CD8-positive, alpha-beta memory T cell (primary cell): ENCODE data around the gene NAA38. TPM values are rescaled to one million over a fixed set of nuclear protein-coding genes. Genes with fewer than 3 reads are reported as not detected.
A peak's percentile ranks its signal among the peaks of the same experiment; 100 is the strongest.

Experiments
- CTCF ChIA-PET: fragments of 350-600 bp; sonication (Branson Sonifier 250); formaldehyde crosslinking; loops from one replicate; lab custom pipeline; 2021; ENCODE audit warnings: antibody characterized with exemption; lab: Charles Lee
- POLR2A ChIA-PET: fragments of 350-600 bp; sonication (Branson Sonifier 250); formaldehyde crosslinking; loops from one replicate; lab custom pipeline; 2021; ENCODE audit warnings: antibody characterized with exemption; lab: Charles Lee
- DNase-seq, 5 donors: peaks; one replicate each; pipeline versions ENCODE4 v3.0.0 to v3.0.0-alpha.2; 2020 to 2022; ENCODE audit warnings: mixed read lengths in 1 of 5
- H3K27ac ChIP-seq: one replicate; pipeline ENCODE4 v1.7.0; 2013; ENCODE audit warnings: low read depth, mild to moderate bottlenecking, low read length, moderate library complexity
- H3K27me3 ChIP-seq: 2 replicates; pipeline ENCODE4 v1.7.0; 2013; ENCODE audit warnings: low read length, mild to moderate bottlenecking; ENCODE audit not compliant: insufficient read depth, poor library complexity, severe bottlenecking
- H3K36me3 ChIP-seq: 2 replicates; pipeline ENCODE4 v1.7.0; 2013; ENCODE audit warnings: mild to moderate bottlenecking, low read length, moderate library complexity; ENCODE audit not compliant: insufficient read depth
- H3K4me1 ChIP-seq: 2 replicates; pipeline ENCODE4 v1.7.0; 2013; ENCODE audit warnings: mild to moderate bottlenecking, low read length, moderate library complexity; ENCODE audit not compliant: insufficient read depth
- H3K4me3 ChIP-seq: 2 replicates; pipeline ENCODE4 v1.7.0; 2013; ENCODE audit warnings: mild to moderate bottlenecking, low read length
- H3K9me3 ChIP-seq: 2 replicates; pipeline ENCODE4 v1.7.0; 2013; ENCODE audit warnings: mild to moderate bottlenecking, low read length
- H3K27ac Mint-ChIP-seq, 8 donors: one replicate each; pipeline ENCODE4 v1.8.0; 2020 to 2021; ENCODE audit warnings: mixed read lengths in 8 of 8, mild to moderate bottlenecking in 6 of 8, inconsistent platforms in 3 of 8, moderate library complexity in 3 of 8
- H3K27me3 Mint-ChIP-seq, 2 donors: one replicate each; pipeline ENCODE4 v1.8.0; 2020 to 2021; ENCODE audit warnings: mixed read lengths in 2 of 2, mild to moderate bottlenecking in 1 of 2, moderate library complexity in 1 of 2
- H3K36me3 Mint-ChIP-seq, 3 donors: one replicate each; pipeline ENCODE4 v1.8.0; 2020 to 2021; ENCODE audit warnings: mixed read lengths in 3 of 3, inconsistent platforms in 1 of 3, mild to moderate bottlenecking in 1 of 3
- H3K4me1 Mint-ChIP-seq, 3 donors: one replicate each; pipeline ENCODE4 v1.8.0; 2020 to 2021; ENCODE audit warnings: mixed read lengths in 3 of 3, inconsistent platforms in 1 of 3, mild to moderate bottlenecking in 1 of 3
- H3K4me3 Mint-ChIP-seq, 7 donors: one replicate each; pipeline ENCODE4 v1.8.0; 2020 to 2021; ENCODE audit warnings: mixed read lengths in 7 of 7, mild to moderate bottlenecking in 6 of 7, moderate library complexity in 4 of 7, inconsistent platforms in 2 of 7
- H3K9me3 Mint-ChIP-seq, 5 donors: one replicate each; pipeline ENCODE4 v1.8.0; 2020 to 2022; ENCODE audit warnings: mixed read lengths in 5 of 5, mild to moderate bottlenecking in 3 of 5, moderate library complexity in 2 of 5, inconsistent platforms in 1 of 5
- polyA plus RNA-seq: library from polyadenylated mRNA; unstranded; fragments of 300-500 nt; fragmentation: Illumina TruSeq; gene quantifications from one replicate; pipeline ENCODE4 v1.2.3, GENCODE V29; 2021
- total RNA-seq, 2 experiments: library from RNA; stranded (reverse); gene quantifications; one replicate each; pipeline ENCODE4 v1.2.3, GENCODE V29; 2021

NAA38 gene, protein sequence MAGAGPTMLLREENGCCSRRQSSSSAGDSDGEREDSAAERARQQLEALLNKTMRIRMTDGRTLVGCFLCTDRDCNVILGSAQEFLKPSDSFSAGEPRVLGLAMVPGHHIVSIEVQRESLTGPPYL
- total RNA-seq (10 to 100 TPM; 58.2 to 65.0 TPM), polyA plus RNA-seq (162 TPM)

DNA sequence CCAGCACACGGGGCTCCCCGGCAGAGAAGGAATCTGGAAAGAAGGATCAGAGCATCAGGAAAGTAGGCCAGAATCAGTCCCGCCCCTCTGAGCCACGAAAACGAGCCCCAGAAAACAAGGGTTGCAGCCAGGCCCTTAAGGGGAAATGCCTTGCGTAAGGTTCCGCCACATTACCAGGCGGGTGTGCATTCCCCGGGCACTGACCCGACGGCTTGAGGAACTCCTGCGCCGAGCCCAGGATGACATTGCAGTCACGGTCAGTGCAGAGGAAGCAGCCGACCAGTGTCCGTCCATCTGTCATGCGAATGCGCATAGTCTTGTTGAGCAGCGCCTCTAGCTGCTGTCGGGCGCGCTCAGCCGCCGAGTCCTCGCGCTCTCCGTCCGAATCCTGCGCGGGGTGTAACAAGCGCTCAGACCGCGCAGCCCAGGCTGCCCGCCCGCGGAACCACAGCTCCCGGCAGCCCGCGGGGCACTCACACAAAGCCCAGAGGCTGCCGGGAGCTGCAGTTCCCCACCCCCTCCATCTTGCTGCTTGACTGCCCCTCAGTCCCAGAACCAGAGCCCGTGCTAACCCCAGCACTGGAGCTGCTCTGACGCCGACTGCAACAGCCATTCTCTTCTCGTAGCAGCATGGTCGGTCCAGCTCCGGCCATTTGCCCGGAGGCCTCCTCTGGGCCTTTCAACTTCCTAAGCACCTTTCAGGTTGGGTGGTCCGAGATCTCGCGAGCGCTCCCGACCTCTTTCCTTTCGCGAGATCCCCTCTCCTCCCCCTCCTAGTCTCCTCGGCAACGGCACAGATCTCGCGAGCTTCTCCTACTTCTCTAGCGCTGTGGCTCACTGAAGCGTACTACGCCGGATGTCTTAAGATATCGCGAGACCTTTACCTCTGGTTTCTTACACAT lies at the start of gene NAA38:
NAA38 (minus strand) TSS at position 749 of the 902 bp plus-strand sequence; CDS start at position 653, 96 bp downstream.
- ChIA-PET POLR2A (interaction anchor here (0.7 to 3.1 kb wide), 17 partner anchors 9 to 170 kb away, joined by 3 to 46 read pairs (median 5); partner anchors contain the start of genes KDM6B, RNF227, TP53 and TRAPPC1), CTCF (interaction anchor here (0.7 to 2.6 kb wide), 13 partner anchors 8 to 185 kb away, joined by 3 to 28 read pairs (median 4); partner anchors contain the start of gene KDM6B)
- DNase-seq: peak; percentile 89 to 98 (median 97)
- Histone ChIP-seq H3K9me3 (no peaks in the 10 kb centered on the region), H3K27ac (peak within 1 kb of the TSS; percentile 81), H3K4me1 (peaks cover 25% of the 10 kb centered on the region), H3K27me3 (no peaks in the 10 kb centered on the region), H3K4me3 (peak within 1 kb of the TSS; percentile 79), H3K36me3 (no peaks in the 10 kb centered on the region)
- H3K4me3 Mint-ChIP-seq: no peak within 1 kb of the TSS
- H3K9me3 Mint-ChIP-seq: no peaks in the 10 kb centered on the region
- peaks cover 5 to 7% (median 5%) of the 10 kb centered on the region in 3 donors for H3K4me1 Mint-ChIP-seq
- no peaks in the 10 kb centered on the region for H3K27me3 Mint-ChIP-seq
- H3K27ac Mint-ChIP-seq: no peak within 1 kb of the TSS
- peaks cover 0 to 28% (median 2%) of the 10 kb centered on the region in 3 donors for H3K36me3 Mint-ChIP-seq

DNA sequence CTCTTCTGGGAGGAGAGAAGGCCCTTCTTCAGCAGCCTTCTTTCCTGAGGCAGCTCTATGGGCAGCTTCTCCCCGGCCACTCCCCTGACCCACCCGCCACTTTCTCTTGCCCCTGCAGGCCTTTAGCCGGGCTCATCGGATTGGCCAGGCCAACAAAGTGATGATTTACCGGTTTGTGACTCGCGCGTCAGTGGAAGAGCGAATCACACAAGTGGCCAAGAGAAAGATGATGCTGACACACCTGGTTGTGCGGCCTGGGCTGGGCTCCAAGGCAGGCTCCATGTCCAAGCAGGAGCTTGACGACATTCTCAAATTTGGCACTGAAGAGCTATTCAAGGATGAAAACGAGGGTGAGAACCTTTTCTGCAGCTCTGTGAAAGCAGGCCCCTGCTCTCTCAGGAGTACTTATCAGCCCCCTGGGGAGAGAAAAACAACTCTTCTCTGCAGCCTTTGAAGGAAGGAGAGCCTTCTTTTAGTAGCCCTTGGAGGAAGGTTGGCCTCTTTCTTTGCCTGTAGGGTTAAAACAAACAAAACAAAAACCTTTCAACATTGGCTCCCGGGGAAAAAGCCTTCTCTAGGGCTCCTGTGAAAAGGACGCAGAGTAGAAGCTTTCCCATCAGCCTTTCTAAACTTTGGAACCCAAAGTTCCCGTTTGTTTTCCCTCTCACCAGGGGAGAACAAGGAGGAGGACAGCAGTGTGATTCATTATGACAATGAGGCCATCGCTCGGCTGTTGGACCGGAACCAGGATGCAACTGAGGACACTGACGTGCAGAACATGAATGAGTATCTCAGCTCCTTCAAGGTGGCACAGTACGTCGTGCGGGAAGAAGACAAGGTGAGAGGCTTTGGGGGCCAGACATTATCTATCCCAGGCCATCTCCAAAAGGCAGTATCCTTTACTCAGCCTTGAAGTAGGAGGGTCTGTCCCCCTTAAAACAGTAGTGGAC lies 46.1 kb upstream of the NAA38 start:
- H3K27me3 ChIP-seq: no peaks in the 10 kb centered on the region
- ChIA-PET POLR2A (no interaction called here), CTCF (interaction anchor here (1.2 kb wide), 1 partner anchor 10 kb away, joined by 4 read pairs; no protein-coding TSS in a partner anchor)
- peak overlapping the region in 4 of 8 donors; percentile 7 to 75 (median 50) for H3K27ac Mint-ChIP-seq
- DNase-seq: no peak
- no peak overlapping the region for H3K27ac ChIP-seq
- H3K36me3 Mint-ChIP-seq: peaks cover 10 to 97% (median 46%) of the 10 kb centered on the region in 3 donors
- no peaks in the 10 kb centered on the region for H3K9me3 Mint-ChIP-seq
- H3K4me1 ChIP-seq: no peaks in the 10 kb centered on the region
- no peaks in the 10 kb centered on the region for H3K27me3 Mint-ChIP-seq
- no peak overlapping the region for H3K4me3 ChIP-seq
- H3K9me3 ChIP-seq: no peaks in the 10 kb centered on the region
- peaks cover 0 to 4% (median 3%) of the 10 kb centered on the region in 3 donors for H3K4me1 Mint-ChIP-seq
- peaks cover 93% of the 10 kb centered on the region for H3K36me3 ChIP-seq
- no peak overlapping the region for H3K4me3 Mint-ChIP-seq

DNA sequence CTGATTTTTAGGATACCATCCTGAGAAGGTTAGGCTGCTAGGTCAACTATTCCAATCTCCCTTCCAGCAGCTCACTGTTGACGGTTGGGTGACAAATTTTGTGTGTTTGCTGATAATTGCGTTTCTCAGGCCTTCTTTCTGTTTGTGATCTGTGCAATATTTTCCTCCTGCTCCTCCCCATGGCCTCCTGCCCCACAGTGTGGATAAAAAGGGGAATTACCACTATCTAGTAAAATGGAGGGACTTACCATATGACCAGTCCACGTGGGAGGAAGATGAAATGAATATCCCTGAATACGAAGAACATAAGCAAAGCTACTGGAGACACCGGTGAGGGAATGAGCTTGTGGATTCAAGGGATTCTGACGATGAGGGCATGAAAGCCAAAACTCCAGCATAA lies 40.4 kb upstream of the NAA38 start:
- no peak for DNase-seq
- H3K4me3 Mint-ChIP-seq: no peak overlapping the region
- Histone ChIP-seq H3K4me3 (no peak overlapping the region), H3K27ac (no peak overlapping the region), H3K9me3 (no peaks in the 10 kb centered on the region), H3K36me3 (peaks cover 86% of the 10 kb centered on the region), H3K27me3 (no peaks in the 10 kb centered on the region), H3K4me1 (no peaks in the 10 kb centered on the region)
- H3K36me3 Mint-ChIP-seq: peaks cover 21 to 92% (median 48%) of the 10 kb centered on the region in 3 donors
- no peaks in the 10 kb centered on the region for H3K9me3 Mint-ChIP-seq
- CTCF ChIA-PET: interaction anchor here (0.5 to 3.0 kb wide), 8 partner anchors 15 to 93 kb away, joined by 3 to 16 read pairs (median 5); partner anchors contain the start of gene RNF227
- POLR2A ChIA-PET: interaction anchor here (1.4 kb wide), 1 partner anchor 40 kb away, joined by 4 read pairs; the partner anchor contains the start of genes CYB5D1 and NAA38
- peak overlapping the region in 7 of 8 donors; percentile 12 to 70 (median 26) for H3K27ac Mint-ChIP-seq
- H3K27me3 Mint-ChIP-seq: no peaks in the 10 kb centered on the region
- H3K4me1 Mint-ChIP-seq: peaks cover 4 to 6% (median 5%) of the 10 kb centered on the region in 3 donors

DNA sequence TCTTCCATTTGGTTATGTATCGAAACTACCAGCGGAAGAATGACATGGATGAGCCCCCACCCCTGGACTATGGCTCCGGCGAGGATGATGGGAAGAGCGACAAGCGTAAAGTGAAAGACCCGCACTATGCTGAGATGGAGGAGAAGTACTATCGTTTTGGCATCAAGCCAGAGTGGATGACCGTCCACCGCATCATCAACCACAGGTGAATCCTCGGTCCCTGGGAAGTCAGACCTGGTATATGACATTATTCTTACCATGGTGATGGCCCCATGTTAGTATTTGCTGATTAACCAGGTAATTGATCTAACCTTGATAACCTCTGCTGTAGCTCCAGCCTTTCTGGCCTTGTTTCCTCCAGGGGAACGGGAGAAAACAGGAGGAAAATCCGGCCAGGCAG lies 39.7 kb upstream of the NAA38 start:
- peaks cover 21 to 90% (median 46%) of the 10 kb centered on the region in 3 donors for H3K36me3 Mint-ChIP-seq
- peaks cover 83% of the 10 kb centered on the region for H3K36me3 ChIP-seq
- peaks cover 5 to 6% (median 6%) of the 10 kb centered on the region in 3 donors for H3K4me1 Mint-ChIP-seq
- DNase-seq: no peak
- H3K27ac ChIP-seq: no peak overlapping the region
- ChIA-PET POLR2A (no interaction called here), CTCF (interaction anchor here (1.0 to 3.0 kb wide), 5 partner anchors 15 to 64 kb away, joined by 3 to 16 read pairs (median 5); partner anchors contain the start of gene RNF227)
- H3K4me1 ChIP-seq: no peaks in the 10 kb centered on the region
- no peak overlapping the region for H3K4me3 ChIP-seq
- H3K27me3 Mint-ChIP-seq: no peaks in the 10 kb centered on the region
- H3K27ac Mint-ChIP-seq: peak overlapping the region in 1 of 8 donors; percentile 12
- no peaks in the 10 kb centered on the region for H3K9me3 Mint-ChIP-seq
- H3K27me3 ChIP-seq: no peaks in the 10 kb centered on the region
- no peaks in the 10 kb centered on the region for H3K9me3 ChIP-seq
- H3K4me3 Mint-ChIP-seq: no peak overlapping the region

DNA sequence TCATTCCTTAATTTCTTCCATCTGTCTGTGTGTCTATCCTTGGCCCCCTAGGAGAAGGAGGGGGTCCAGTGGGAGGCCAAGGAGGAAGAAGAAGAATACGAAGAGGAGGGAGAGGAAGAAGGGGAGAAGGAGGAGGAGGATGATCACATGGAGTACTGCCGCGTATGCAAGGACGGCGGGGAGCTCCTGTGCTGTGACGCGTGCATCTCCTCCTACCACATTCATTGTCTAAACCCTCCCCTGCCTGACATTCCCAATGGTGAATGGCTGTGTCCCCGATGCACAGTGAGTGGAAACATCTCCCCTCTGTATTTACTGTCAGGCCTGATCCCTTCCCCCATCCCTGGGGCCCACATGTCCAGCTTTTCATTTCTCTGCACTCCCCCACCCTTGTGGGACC lies 37.5 kb upstream of the NAA38 start:
- ChIA-PET POLR2A (no interaction called here), CTCF (no interaction called here)
- H3K27ac ChIP-seq: no peak overlapping the region
- peaks cover 84% of the 10 kb centered on the region for H3K36me3 ChIP-seq
- Mint-ChIP-seq H3K27me3 (no peaks in the 10 kb centered on the region), H3K27ac (peak overlapping the region in 5 of 8 donors; percentile 5 to 40 (median 26)), H3K9me3 (no peaks in the 10 kb centered on the region), H3K36me3 (peaks cover 21 to 91% (median 39%) of the 10 kb centered on the region in 3 donors), H3K4me3 (no peak overlapping the region), H3K4me1 (peaks cover 13 to 17% (median 15%) of the 10 kb centered on the region in 3 donors)
- no peaks in the 10 kb centered on the region for H3K27me3 ChIP-seq
- H3K4me1 ChIP-seq: peaks cover under 1% of the 10 kb centered on the region
- H3K9me3 ChIP-seq: no peaks in the 10 kb centered on the region
- H3K4me3 ChIP-seq: no peak overlapping the region
- DNase-seq: no peak

DNA sequence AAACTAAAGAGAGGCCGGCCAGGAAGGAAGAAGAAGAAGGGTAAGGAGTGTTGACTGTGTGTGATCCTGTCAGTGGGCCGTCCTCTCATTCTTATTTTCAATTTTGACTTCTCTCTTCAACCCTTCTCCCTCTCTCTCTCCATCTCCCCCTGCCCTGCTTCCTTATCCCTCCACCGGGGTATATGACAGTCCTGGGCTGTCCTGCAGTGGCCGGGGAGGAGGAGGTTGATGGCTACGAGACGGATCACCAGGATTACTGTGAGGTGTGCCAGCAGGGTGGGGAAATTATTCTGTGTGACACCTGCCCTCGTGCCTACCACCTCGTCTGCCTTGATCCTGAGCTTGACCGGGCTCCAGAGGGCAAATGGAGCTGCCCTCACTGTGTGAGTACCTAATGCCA lies 36.9 kb upstream of the NAA38 start:
- Histone ChIP-seq H3K27me3 (no peaks in the 10 kb centered on the region), H3K4me3 (no peak overlapping the region), H3K9me3 (no peaks in the 10 kb centered on the region), H3K27ac (no peak overlapping the region), H3K4me1 (peaks cover 7% of the 10 kb centered on the region), H3K36me3 (peaks cover 83% of the 10 kb centered on the region)
- Mint-ChIP-seq H3K27me3 (no peaks in the 10 kb centered on the region), H3K9me3 (no peaks in the 10 kb centered on the region), H3K36me3 (peaks cover 21 to 91% (median 33%) of the 10 kb centered on the region in 3 donors), H3K4me3 (no peak overlapping the region), H3K4me1 (peaks cover 15 to 18% (median 16%) of the 10 kb centered on the region in 3 donors), H3K27ac (peak overlapping the region in 3 of 8 donors; percentile 26 to 61 (median 36))
- POLR2A ChIA-PET: no interaction called here
- CTCF ChIA-PET: no interaction called here
- no peak for DNase-seq
